H1 (cell line): ENCODE measurements around the gene ATF7IP. TPM values are rescaled to one million over a fixed set of nuclear protein-coding genes. Genes with fewer than 3 reads are reported as not detected.

ENCODE experiments used
- CTCF ChIA-PET: fragments of 300-600 bp; sonication (Branson Sonifier 250); formaldehyde crosslinking; loops from one replicate; lab custom pipeline; 2021; ENCODE audit not compliant: partially characterized antibody; lab: Charles Lee
- POLR2A ChIA-PET: fragments of 300-600 bp; sonication (Branson Sonifier 250); formaldehyde crosslinking; loops from one replicate; lab custom pipeline; 2021; ENCODE audit warnings: inconsistent platforms; ENCODE audit not compliant: partially characterized antibody; lab: Charles Lee
- DNase-seq, 2 experiments: peaks; one replicate each; pipeline versions ENCODE4 v3.0.0 to v3.0.0-alpha.2; 2010 to 2022; ENCODE audit warnings: low spot score in 2 of 2, low read depth in 1 of 2, mixed read lengths in 1 of 2
- FAIRE-seq: peaks from 2 replicates; lab custom pipeline; 2011; peaks lifted over from hg19 to GRCh38; lab: Jason Lieb, UNC
- H2AFZ ChIP-seq: 2 replicates; pipeline ENCODE4 v1.8.1; 2012; ENCODE audit warnings: low read length, inconsistent platforms
- H2AK5ac ChIP-seq: 2 replicates; pipeline ENCODE4 v1.6.1; 2013; ENCODE audit warnings: low read depth, low read length
- H2BK120ac ChIP-seq: replicated peaks from 2 replicates; pipeline ENCODE3; 2013; ENCODE audit warnings: low read depth, low read length, inconsistent platforms
- H2BK12ac ChIP-seq: 2 replicates; pipeline ENCODE4 v1.6.1; 2013; ENCODE audit warnings: low read depth, low read length
- H2BK15ac ChIP-seq: 2 replicates; pipeline ENCODE4 v1.6.1; 2013; ENCODE audit warnings: low read length
- H2BK20ac ChIP-seq: 2 replicates; pipeline ENCODE4 v1.6.1; 2013; ENCODE audit warnings: low read length
- H2BK5ac ChIP-seq: 2 replicates; pipeline ENCODE4 v1.6.1; 2013; ENCODE audit warnings: low read depth, low read length
- H3K14ac ChIP-seq: 2 replicates; pipeline ENCODE4 v1.6.1; 2013; ENCODE audit warnings: inconsistent platforms; ENCODE audit not compliant: insufficient read length
- H3K18ac ChIP-seq: 2 replicates; pipeline ENCODE4 v1.6.1; 2013; ENCODE audit warnings: low read length; ENCODE audit errors: extremely low read depth
- H3K23ac ChIP-seq: 2 replicates; pipeline ENCODE4 v1.6.1; 2013; ENCODE audit warnings: inconsistent platforms; ENCODE audit not compliant: insufficient read length
- H3K23me2 ChIP-seq: 2 replicates; pipeline ENCODE4 v1.6.1; 2013; ENCODE audit warnings: low read depth, low read length
- H3K27ac ChIP-seq: 2 replicates; pipeline ENCODE4 v1.6.1; 2011; ENCODE audit warnings: low read depth, low read length, inconsistent platforms
- H3K27me3 ChIP-seq, 4 experiments: replicated peaks in 1 of 4; 1 replicate in 1 of 4; 2 replicates in 3 of 4; pipeline versions ENCODE4 v1.6.1 to v1.8.1; 2011 to 2013; ENCODE audit warnings: low read length in 3 of 4, mild to moderate bottlenecking in 3 of 4, inconsistent platforms in 2 of 4, mixed read lengths in 2 of 4, moderate library complexity in 1 of 4; ENCODE audit not compliant: control insufficient read depth in 3 of 4, insufficient read depth in 3 of 4; ENCODE audit errors: extremely low read depth in 1 of 4
- H3K36me3 ChIP-seq, 4 experiments: 2 replicates each; pipeline versions ENCODE4 v1.6.1 to v1.8.1; 2011 to 2013; ENCODE audit warnings: mild to moderate bottlenecking in 4 of 4, low read length in 3 of 4, moderate library complexity in 2 of 4, control low read depth in 1 of 4, inconsistent platforms in 1 of 4; ENCODE audit not compliant: insufficient read depth in 4 of 4, control insufficient read depth in 2 of 4
- H3K4ac ChIP-seq: replicated peaks from 2 replicates; pipeline ENCODE3; 2013; ENCODE audit warnings: low read length, low read depth, mixed read lengths, inconsistent platforms; ENCODE audit not compliant: insufficient read length
- H3K4me1 ChIP-seq, 4 experiments: replicated peaks in 1 of 4; 1 replicate in 1 of 4; 2 replicates in 3 of 4; pipeline versions ENCODE4 v1.6.1 to v1.8.1; 2011 to 2013; ENCODE audit warnings: low read length in 3 of 4, inconsistent platforms in 2 of 4, mixed read lengths in 1 of 4; ENCODE audit not compliant: insufficient read depth in 4 of 4, control insufficient read depth in 3 of 4
- H3K4me2 ChIP-seq, 2 experiments: 2 replicates each; pipeline versions ENCODE4 v1.6.1 to v1.8.1; 2011 to 2013; ENCODE audit warnings: low read depth in 2 of 2, low read length in 2 of 2, control low read depth in 1 of 2, inconsistent platforms in 1 of 2, mild to moderate bottlenecking in 1 of 2; ENCODE audit not compliant: insufficient read depth in 1 of 2
- H3K4me3 ChIP-seq, 4 experiments: fragments of 200-600, 300-600 bp in 1 of 4; sonication (generic), shearing (Covaris generic), sonication (Bioruptor Twin) in 1 of 4; 2 replicates each; pipeline versions ENCODE4 v1.5.1 to v1.8.1; 2011 to 2016; ENCODE audit warnings: low read length in 4 of 4, low read depth in 3 of 4, control low read depth in 2 of 4, inconsistent platforms in 2 of 4, mild to moderate bottlenecking in 2 of 4, mixed read lengths in 1 of 4, moderate library complexity in 1 of 4; ENCODE audit not compliant: insufficient read depth in 2 of 4; ENCODE audit errors: extremely low read depth in 1 of 4
- H3K56ac ChIP-seq: replicated peaks from 2 replicates; pipeline ENCODE3; 2013; ENCODE audit warnings: low read depth, mild to moderate bottlenecking, mixed read lengths, low read length, inconsistent platforms; ENCODE audit not compliant: insufficient read length
- H3K79me1 ChIP-seq: 2 replicates; pipeline ENCODE4 v1.6.1; 2013; ENCODE audit warnings: low read depth, low read length, control low read depth
- H3K79me2 ChIP-seq, 2 experiments: 2 replicates each; pipeline versions ENCODE4 v1.6.1 to v1.8.1; 2012 to 2013; ENCODE audit warnings: low read length in 2 of 2, mild to moderate bottlenecking in 2 of 2, inconsistent platforms in 1 of 2; ENCODE audit not compliant: insufficient read depth in 2 of 2, control insufficient read depth in 1 of 2
- H3K9ac ChIP-seq, 4 experiments: replicated peaks in 1 of 4; 1 replicate in 1 of 4; 2 replicates in 3 of 4; pipeline versions ENCODE4 v1.6.1 to v1.8.1; 2011 to 2013; ENCODE audit warnings: low read depth in 3 of 4, low read length in 3 of 4, control low read depth in 2 of 4, mild to moderate bottlenecking in 2 of 4, moderate library complexity in 2 of 4, inconsistent platforms in 1 of 4; ENCODE audit errors: extremely low read depth in 1 of 4
- H3K9me3 ChIP-seq, 2 experiments: 2 replicates each; pipeline versions ENCODE4 v1.6.1 to v1.8.1; 2012 to 2013; ENCODE audit warnings: mild to moderate bottlenecking in 2 of 2, moderate library complexity in 2 of 2, control low read depth in 1 of 2, inconsistent platforms in 1 of 2, low read depth in 1 of 2, low read length in 1 of 2, mixed read lengths in 1 of 2; ENCODE audit not compliant: insufficient read depth in 2 of 2
- H4K20me1 ChIP-seq, 2 experiments: replicated peaks in 1 of 2; 2 replicates each; pipeline versions ENCODE3 to v1.8.1; 2011 to 2013; ENCODE audit warnings: inconsistent platforms in 2 of 2, low read length in 2 of 2, mild to moderate bottlenecking in 1 of 2; ENCODE audit not compliant: insufficient read depth in 2 of 2, control insufficient read depth in 1 of 2
- H4K5ac ChIP-seq: 2 replicates; pipeline ENCODE4 v1.6.1; 2013; ENCODE audit warnings: low read length, low read depth, mixed read lengths, inconsistent platforms; ENCODE audit not compliant: insufficient read length
- H4K8ac ChIP-seq: 2 replicates; pipeline ENCODE4 v1.8.0; 2013; ENCODE audit warnings: mild to moderate bottlenecking, moderate library complexity, low read length, inconsistent platforms; ENCODE audit not compliant: insufficient read depth; ENCODE audit errors: extremely low read depth
- H4K91ac ChIP-seq: replicated peaks from 2 replicates; pipeline ENCODE3; 2013; ENCODE audit warnings: low read length, mixed read lengths, inconsistent platforms; ENCODE audit not compliant: insufficient read length
- BCL11A ChIP-seq, 2 experiments: IDR thresholded peaks; one replicate each; pipeline ENCODE4 v1.6.1; 2011; ENCODE audit warnings: low read depth in 2 of 2, low read length in 2 of 2, mild to moderate bottlenecking in 2 of 2
- CBX8 ChIP-seq: fragments of 300-800, 300-1000 bp; sonication (generic); IDR thresholded peaks from 2 replicates; pipeline ENCODE4 v1.7.1; 2016; ENCODE audit warnings: low read depth, low read length, borderline replicate concordance
- CHD2 ChIP-seq: IDR thresholded peaks from 2 replicates; pipeline ENCODE4 v1.6.1; 2012; ENCODE audit warnings: low read length, improper control_type of control experiment
- HDAC2 ChIP-seq, 2 experiments: fragments of 300-600 bp in 1 of 2; sonication (generic) in 1 of 2; IDR thresholded peaks; 2 replicates each; pipeline ENCODE4 v1.6.1; 2011 to 2012; ENCODE audit warnings: low read depth in 2 of 2, low read length in 2 of 2, mild to moderate bottlenecking in 2 of 2, moderate library complexity in 2 of 2, borderline replicate concordance in 1 of 2, inconsistent platforms in 1 of 2
- RNF2 ChIP-seq: fragments of 200-900, 300-1000 bp; sonication (generic); IDR thresholded peaks from 2 replicates; pipeline ENCODE4 v1.7.1; 2016; ENCODE audit warnings: borderline replicate concordance, low read depth, mild to moderate bottlenecking, antibody characterized with exemption, low read length; ENCODE audit not compliant: poor library complexity, severe bottlenecking; ENCODE audit errors: missing control alignments
- TBP ChIP-seq: IDR thresholded peaks from 2 replicates; pipeline ENCODE4 v1.6.1; 2011; ENCODE audit warnings: low read depth, low read length, improper control_type of control experiment
- TEAD4 ChIP-seq: IDR thresholded peaks from 2 replicates; pipeline ENCODE4 v1.6.1; 2012; ENCODE audit warnings: low read depth, low read length, inconsistent platforms, mixed read lengths
- polyA plus RNA-seq, 7 experiments: library from polyadenylated mRNA; depleted of rRNA in 3 of 7; stranded (reverse) in 5 of 7; unstranded in 2 of 7; fragments of >200 nt in 5 of 7; fragments of 200-250 nt in 2 of 7; gene quantifications; 1 replicate in 5 of 7; 2 replicates in 1 of 7; 4 replicates in 1 of 7; pipeline versions ENCODE4 v1.2.1 to v1.2.3, GENCODE V29; 2011 to 2013; ENCODE audit warnings: missing spikeins in 2 of 7, mixed read lengths in 2 of 7
- total RNA-seq: library from RNA; stranded (reverse); fragmentation: NEBNext Ultra II Directional; extraction: Animal tissue kit (Norgen Biotek cat#: 25700); gene quantifications from 2 replicates; pipeline ENCODE4 v1.2.1, GENCODE V29; 2021
- TF ChIP-seq, protein P1 (sequence below): IDR thresholded peaks from 2 replicates; pipeline ENCODE4 v1.6.1; 2012; ENCODE audit warnings: inconsistent platforms
- TF ChIP-seq, protein P2 (sequence below): IDR thresholded peaks from 2 replicates; pipeline ENCODE4 v1.6.1; 2012; ENCODE audit warnings: low read length, inconsistent platforms

The ATF7IP gene
- total and polyA plus RNA-seq, 2 of the 8 experiments (the other 6 are each of a cell fraction or from before 2014, with no cell fraction given): 34.2 to 148 TPM

DNA sequence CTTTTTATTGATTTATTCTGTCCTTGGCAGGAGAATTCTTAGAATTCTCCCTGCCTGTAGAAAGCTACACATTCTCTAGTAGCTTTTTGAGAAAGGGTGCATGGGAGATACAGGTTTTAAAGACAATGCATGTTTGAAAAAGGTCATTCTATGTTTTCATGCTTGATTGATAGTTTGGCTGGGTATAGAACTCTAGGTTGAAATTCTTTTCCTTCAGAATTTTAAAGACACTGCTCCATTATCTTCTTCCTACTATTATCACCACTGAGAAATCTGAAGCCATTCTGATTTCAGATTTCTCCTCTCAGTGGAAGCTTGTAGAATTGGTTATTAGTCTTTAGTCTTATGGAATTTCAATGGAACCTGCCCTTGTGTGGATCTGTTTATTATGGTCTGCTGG is 14.0 kb downstream of the ATF7IP start:
- ChIA-PET CTCF (no interaction called here), POLR2A (interaction anchor here (0.8 kb wide), 1 partner anchor 14 kb away, joined by 4 read pairs; the partner anchor contains the start of gene ATF7IP)
- Histone ChIP-seq H3K79me1 (no peaks in the 10 kb centered on the region), H3K27me3 (no peaks in the 10 kb centered on the region), H2AFZ (no peak overlapping the region), H3K23ac (no peak overlapping the region), H3K27ac (no peak overlapping the region), H4K5ac (no peak overlapping the region), H2BK120ac (no peak overlapping the region), H3K18ac (no peak overlapping the region), H3K4me3 (no peak overlapping the region), H4K91ac (no peak overlapping the region), H4K20me1 (peaks cover 0 to 3% of the 10 kb centered on the region in 2 experiments), H2AK5ac (no peak overlapping the region), H2BK12ac (no peak overlapping the region), H2BK20ac (no peak overlapping the region), H3K4ac (no peak overlapping the region), H3K9me3 (peaks cover 11 to 14% of the 10 kb centered on the region in 2 experiments), H3K79me2 (peaks cover 43 to 100% of the 10 kb centered on the region in 2 experiments), H3K36me3 (peaks cover 0 to 15% (median 6%) of the 10 kb centered on the region in 4 experiments; a peak in 3 of 8 replicates), H2BK5ac (no peak overlapping the region), H3K56ac (no peak overlapping the region), H3K4me1 (peaks cover 0 to 18% (median 5%) of the 10 kb centered on the region in 4 experiments; a peak in 4 of 7 replicates), H3K4me2 (no peak overlapping the region), H3K9ac (no peak overlapping the region), H3K23me2 (no peaks in the 10 kb centered on the region), H2BK15ac (no peak overlapping the region), H4K8ac (no peak overlapping the region), H3K14ac (no peak overlapping the region)
- FAIRE-seq: no peak
- no peak for DNase-seq
- TF ChIP-seq, protein P1, sequence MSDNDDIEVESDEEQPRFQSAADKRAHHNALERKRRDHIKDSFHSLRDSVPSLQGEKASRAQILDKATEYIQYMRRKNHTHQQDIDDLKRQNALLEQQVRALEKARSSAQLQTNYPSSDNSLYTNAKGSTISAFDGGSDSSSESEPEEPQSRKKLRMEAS: no peak
- no peak for TF ChIP-seq TEAD4
- TF ChIP-seq RNF2: no peak
- TF ChIP-seq, protein P2, sequence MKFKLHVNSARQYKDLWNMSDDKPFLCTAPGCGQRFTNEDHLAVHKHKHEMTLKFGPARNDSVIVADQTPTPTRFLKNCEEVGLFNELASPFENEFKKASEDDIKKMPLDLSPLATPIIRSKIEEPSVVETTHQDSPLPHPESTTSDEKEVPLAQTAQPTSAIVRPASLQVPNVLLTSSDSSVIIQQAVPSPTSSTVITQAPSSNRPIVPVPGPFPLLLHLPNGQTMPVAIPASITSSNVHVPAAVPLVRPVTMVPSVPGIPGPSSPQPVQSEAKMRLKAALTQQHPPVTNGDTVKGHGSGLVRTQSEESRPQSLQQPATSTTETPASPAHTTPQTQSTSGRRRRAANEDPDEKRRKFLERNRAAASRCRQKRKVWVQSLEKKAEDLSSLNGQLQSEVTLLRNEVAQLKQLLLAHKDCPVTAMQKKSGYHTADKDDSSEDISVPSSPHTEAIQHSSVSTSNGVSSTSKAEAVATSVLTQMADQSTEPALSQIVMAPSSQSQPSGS: no peak
- no peak for TF ChIP-seq CBX8
- TF ChIP-seq CHD2: no peak
- no peak for TF ChIP-seq HDAC2 (IDR thresholded peaks at IDR 0.05; ENCODE audit: borderline replicate concordance in 1 of 2, low read depth in 2 of 2, low read length in 2 of 2)
- no peak for TF ChIP-seq TBP
- TF ChIP-seq BCL11A (IDR thresholded peaks at IDR 0.05; ENCODE audit: low read depth in 2 of 2, low read length in 2 of 2): no peak
